AG04450 (cell line): ENCODE data around the gene ERICH6. TPM values are rescaled to one million over a fixed set of nuclear protein-coding genes. Genes with fewer than 3 reads are reported as not detected.

Source experiments
- CTCF ChIA-PET: fragments of 300-600, 350-600 bp; formaldehyde crosslinking; extraction: SDS; loops from one replicate; lab custom pipeline; 2022; ENCODE audit warnings: antibody characterized with exemption, inconsistent platforms; lab: Charles Lee
- POLR2A ChIA-PET: fragments of 350-600 bp; formaldehyde crosslinking; extraction: SDS; loops from one replicate; lab custom pipeline; 2021; ENCODE audit warnings: antibody characterized with exemption, inconsistent platforms; lab: Yijun Ruan, JAX
- DNase-seq: peaks from one replicate; pipeline ENCODE4 v3.0.0-alpha.2; 2011; ENCODE audit warnings: low read depth, low spot score
- H3K27ac ChIP-seq: one replicate; pipeline ENCODE4 v1.5.1; 2012; ENCODE audit warnings: low read depth, low read length, control low read depth
- H3K27me3 ChIP-seq: one replicate; pipeline ENCODE4 v1.6.0; 2012; ENCODE audit warnings: low read length; ENCODE audit not compliant: control insufficient read depth, insufficient read depth
- H3K4me3 ChIP-seq: 2 replicates; pipeline ENCODE4 v1.5.1; 2011; ENCODE audit warnings: mild to moderate bottlenecking, low read depth, low read length, control low read depth
- H3K9me3 ChIP-seq: 2 replicates; pipeline ENCODE4 v1.5.1; 2012; ENCODE audit warnings: low read length; ENCODE audit not compliant: control insufficient read depth, insufficient read depth
- polyA plus RNA-seq: library from polyadenylated mRNA; depleted of rRNA; stranded (reverse); fragments of >200 nt; gene quantifications from 2 replicates; pipeline ENCODE4 v1.2.3, GENCODE V29; 2011
- TF ChIP-seq, protein P1 (sequence below): IDR thresholded peaks from 2 replicates; pipeline ENCODE4 v1.5.1; 2011; ENCODE audit warnings: low read depth, low read length, control low read depth, inconsistent platforms

ERICH6 gene
- polyA plus RNA-seq, 1 experiment: not detected

DNA sequence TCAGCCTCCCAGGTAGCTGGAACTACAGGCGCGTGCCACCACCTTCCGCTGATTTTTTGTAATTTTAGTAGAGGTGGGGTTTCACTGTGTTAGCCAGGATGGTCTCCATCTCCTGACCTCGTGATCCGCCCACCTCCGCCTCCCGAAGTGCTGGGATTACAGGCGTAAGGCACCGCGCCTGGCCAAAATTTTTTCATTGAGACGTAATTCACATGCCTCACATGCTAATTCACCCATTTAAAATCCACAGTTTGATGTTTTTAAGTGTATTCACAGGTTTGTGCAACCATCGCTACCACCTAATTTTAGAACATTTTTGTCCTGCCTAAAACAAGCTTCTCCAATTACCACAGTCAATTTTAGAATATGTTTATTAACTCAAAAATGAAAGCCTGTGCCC is 63.5 kb downstream of the ERICH6 start:
- no peaks in the 10 kb centered on the region for H3K9me3 ChIP-seq
- TF ChIP-seq, protein P1, sequence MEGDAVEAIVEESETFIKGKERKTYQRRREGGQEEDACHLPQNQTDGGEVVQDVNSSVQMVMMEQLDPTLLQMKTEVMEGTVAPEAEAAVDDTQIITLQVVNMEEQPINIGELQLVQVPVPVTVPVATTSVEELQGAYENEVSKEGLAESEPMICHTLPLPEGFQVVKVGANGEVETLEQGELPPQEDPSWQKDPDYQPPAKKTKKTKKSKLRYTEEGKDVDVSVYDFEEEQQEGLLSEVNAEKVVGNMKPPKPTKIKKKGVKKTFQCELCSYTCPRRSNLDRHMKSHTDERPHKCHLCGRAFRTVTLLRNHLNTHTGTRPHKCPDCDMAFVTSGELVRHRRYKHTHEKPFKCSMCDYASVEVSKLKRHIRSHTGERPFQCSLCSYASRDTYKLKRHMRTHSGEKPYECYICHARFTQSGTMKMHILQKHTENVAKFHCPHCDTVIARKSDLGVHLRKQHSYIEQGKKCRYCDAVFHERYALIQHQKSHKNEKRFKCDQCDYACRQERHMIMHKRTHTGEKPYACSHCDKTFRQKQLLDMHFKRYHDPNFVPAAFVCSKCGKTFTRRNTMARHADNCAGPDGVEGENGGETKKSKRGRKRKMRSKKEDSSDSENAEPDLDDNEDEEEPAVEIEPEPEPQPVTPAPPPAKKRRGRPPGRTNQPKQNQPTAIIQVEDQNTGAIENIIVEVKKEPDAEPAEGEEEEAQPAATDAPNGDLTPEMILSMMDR: no peak
- POLR2A ChIA-PET: no interaction called here
- peaks cover 7% of the 10 kb centered on the region for H3K27me3 ChIP-seq
- H3K4me3 ChIP-seq: no peak overlapping the region
- no peak for DNase-seq
- H3K27ac ChIP-seq: no peak overlapping the region
- CTCF ChIA-PET: no interaction called here

DNA sequence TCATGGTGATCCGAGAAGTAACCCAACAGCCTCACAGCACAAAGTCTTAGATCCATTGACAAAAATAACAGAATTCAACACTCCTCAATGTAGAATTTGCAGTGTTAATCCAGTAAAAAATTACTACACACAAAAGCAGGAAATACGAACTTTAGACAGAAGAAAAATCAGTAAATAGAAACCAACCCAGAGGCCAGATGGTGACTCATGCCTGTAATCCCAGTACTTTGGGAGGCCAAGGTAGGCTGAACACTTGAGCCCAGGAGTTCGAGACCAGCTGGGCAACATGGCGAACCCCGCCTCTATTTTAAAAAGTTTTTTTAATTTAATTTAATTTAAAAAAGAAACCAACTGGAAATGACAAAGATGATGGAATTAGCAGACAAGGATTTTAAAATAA is 64.5 kb downstream of the ERICH6 start:
- Histone ChIP-seq H3K4me3 (no peak overlapping the region), H3K27me3 (peaks cover 7% of the 10 kb centered on the region), H3K27ac (no peak overlapping the region), H3K9me3 (no peaks in the 10 kb centered on the region)
- TF ChIP-seq, protein P1: no peak
- CTCF ChIA-PET: interaction anchor here (0.5 kb wide), 1 partner anchor 38 kb away, joined by 3 read pairs; no protein-coding TSS in a partner anchor
- POLR2A ChIA-PET: no interaction called here
- DNase-seq: no peak

DNA sequence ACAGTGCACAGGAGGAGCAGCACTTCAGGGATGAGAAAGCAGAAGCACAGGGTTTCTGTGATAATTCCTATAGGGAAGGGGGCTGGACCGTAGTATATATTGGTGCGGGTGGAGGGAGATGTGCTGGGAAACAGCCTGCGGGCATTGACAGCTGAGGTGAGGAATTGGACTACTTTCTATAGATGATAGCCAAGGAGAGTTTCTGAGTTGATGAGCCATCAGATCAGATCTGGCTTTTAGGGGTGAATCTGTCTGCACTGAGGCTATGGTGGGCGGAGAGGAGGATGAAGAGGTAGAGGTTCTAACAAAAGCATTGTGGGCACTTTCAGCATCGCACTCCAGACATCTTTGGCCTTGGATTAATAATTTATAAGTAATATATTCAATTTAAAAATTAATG is 67.5 kb downstream of the ERICH6 start:
- no peak overlapping the region for H3K27ac ChIP-seq
- ChIA-PET CTCF (no interaction called here), POLR2A (no interaction called here)
- TF ChIP-seq, protein P1: no peak
- no peaks in the 10 kb centered on the region for H3K9me3 ChIP-seq
- no peak overlapping the region for H3K4me3 ChIP-seq
- DNase-seq: no peak
- H3K27me3 ChIP-seq: no peaks in the 10 kb centered on the region

DNA sequence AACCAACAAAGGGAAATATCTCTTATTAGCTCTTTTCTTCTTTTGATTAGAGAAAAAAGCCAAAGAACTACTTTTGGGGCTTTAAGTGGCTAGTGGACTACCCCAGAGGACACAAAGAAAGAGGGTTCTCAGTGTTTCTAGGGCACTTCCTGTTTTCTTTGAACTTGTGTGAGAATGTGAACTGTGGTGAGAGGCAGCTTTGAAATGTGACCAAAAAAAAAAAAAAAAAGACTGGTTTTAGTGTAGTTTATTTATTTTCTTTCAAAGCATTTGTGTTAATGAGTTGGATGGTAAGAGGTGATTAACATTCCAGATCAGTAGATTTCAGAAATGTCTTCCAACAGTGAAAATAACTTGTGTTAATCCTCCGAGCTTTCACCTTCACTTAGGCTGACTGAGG is 68.2 kb downstream of the ERICH6 start:
- TF ChIP-seq, protein P1: no peak
- Histone ChIP-seq H3K27me3 (no peaks in the 10 kb centered on the region), H3K4me3 (no peak overlapping the region), H3K9me3 (no peaks in the 10 kb centered on the region), H3K27ac (no peak overlapping the region)
- ChIA-PET POLR2A (no interaction called here), CTCF (interaction anchor here (0.7 kb wide), 1 partner anchor 8 kb away, joined by 5 read pairs; no protein-coding TSS in a partner anchor)
- DNase-seq: no peak

DNA sequence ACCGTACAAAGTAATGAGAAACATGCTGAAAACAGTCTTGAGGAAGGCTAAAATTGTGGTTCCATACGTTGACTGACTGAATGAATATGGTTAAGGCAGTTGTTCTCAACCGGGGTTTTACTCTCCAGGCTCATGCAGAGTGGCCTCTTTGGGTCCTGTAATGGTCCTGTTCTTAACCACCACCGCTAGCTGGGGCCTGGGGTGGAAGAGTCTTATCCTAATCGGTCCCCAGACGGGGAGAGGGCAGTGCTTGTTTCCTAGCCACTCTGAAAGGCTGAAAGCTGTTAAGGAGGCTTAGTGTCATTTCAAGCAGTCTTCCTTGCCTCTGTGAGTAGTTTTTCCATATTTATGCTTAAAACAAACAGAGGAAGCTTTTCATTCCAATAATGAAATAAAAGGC is 68.6 kb downstream of the ERICH6 start:
- no peak for DNase-seq
- Histone ChIP-seq H3K9me3 (no peaks in the 10 kb centered on the region), H3K27ac (no peak overlapping the region), H3K4me3 (no peak overlapping the region), H3K27me3 (no peaks in the 10 kb centered on the region)
- POLR2A ChIA-PET: no interaction called here
- TF ChIP-seq, protein P1: no peak
- CTCF ChIA-PET: interaction anchor here (0.7 kb wide), 1 partner anchor 8 kb away, joined by 5 read pairs; no protein-coding TSS in a partner anchor
